NK-92 (cell line): ENCODE measurements around the gene TFF1.

Experiments used
- DNase-seq: peaks from one replicate; lab custom pipeline; 2025; ENCODE audit not compliant: unreplicated experiment; lab: John Stamatoyannopoulos, UW

Gene TFF1

GRCh38 chr21:42346441-42346840 is 19.9 kb downstream of the TFF1 start:
- no peak for DNase-seq

DNA sequence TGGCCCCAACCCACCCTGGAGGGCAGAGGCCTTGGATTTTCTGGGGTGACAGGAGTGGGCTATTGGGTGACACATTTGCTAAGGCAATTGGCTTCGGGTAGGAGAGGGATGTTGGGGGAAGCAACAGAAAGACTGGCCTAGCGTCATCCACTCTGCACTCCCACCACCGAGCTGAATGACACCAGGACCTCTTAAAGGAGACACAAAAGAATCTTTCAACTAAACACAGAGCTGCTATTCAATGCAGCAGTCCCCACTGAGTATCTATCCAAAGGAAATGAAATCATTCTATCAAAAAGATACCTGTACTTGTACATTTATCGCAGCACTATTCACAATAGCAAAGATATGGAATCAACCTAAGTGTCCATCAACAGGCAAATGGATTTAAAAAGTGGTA is 21.7 kb downstream of the TFF1 start:
- no peak for DNase-seq

- DNase-seq = no peak
Observed at GRCh38 chr21:42343963-42344510, 22.3 kb downstream of the TFF1 start.

DNA sequence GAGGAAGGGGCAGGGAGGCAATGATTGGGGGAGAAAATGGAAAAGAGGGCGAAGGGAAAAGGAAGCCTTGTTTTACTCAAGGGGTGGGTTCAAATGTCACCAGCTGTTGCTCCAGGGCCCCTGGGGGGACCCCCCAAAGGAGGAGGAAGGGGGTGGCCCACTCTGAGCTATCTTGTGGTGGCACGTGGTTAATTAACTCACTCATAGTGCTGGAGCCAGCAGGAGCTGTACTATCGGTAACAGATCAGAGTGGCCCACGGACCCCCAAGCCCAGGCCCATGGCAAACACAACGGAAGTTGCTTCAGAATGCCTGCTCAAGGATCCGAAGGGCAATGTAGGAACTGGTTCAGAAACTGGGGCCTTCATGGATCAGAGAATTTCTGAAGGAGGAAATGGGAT is 22.8 kb downstream of the TFF1 start:
- DNase-seq = no peak

GRCh38 chr21:42343101-42343500 is 23.2 kb downstream of the TFF1 start:
- DNase-seq = no peak

GRCh38 chr21:42341776-42342542 is 24.4 kb downstream of the TFF1 start:
- no peak for DNase-seq

- no peak for DNase-seq
Observed at GRCh38 chr21:42340187-42341050, 25.9 kb downstream of the TFF1 start.

DNA sequence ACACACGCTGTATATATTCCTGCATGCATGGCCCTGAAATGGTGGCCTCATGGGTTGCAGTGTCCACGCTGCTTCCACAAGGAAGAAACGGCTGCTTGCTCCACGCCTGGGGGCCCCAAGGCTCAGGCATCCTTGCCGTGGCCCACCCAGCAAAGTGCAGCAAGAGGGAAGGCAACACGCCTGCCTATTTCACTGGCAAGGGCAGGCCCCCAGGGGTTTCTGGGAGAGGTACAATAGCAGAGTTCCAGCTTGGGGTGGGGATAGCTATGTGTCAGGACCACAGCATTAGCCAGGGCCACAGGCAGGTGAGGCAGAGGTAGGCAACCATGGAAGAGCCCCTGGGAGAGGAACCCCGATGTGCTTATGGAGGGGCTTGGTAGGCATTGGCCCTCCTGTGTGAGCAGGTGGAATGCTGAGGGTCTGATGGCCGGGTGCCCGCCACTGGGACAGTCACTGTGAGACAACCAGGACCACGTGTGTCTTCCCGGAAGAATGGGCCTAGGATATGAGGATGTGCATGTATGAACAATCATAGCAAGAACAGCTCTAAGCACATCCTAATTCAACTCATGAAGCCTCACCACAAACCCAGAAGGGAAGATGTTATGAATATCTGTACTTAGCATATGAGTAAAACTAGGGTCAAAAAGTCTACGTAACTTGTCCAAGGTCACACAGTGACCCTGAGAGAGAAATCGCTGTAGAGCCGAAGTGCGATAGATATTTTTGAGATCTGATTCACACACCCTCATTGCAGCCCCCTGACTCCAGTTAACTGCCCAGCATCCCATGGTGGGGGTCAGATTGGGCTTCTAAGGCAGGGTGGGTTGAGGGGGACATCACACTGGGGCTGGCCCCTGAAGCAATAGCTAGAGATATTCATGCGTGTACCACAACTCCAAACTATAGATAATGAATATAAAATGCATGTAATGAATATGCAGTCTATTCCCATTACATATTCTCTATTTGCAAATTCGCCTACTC is 27.3 kb downstream of the TFF1 start:
- DNase-seq = no peak

- no peak for DNase-seq
Observed at GRCh38 chr21:42337830-42338728, 28.3 kb downstream of the TFF1 start.

DNA sequence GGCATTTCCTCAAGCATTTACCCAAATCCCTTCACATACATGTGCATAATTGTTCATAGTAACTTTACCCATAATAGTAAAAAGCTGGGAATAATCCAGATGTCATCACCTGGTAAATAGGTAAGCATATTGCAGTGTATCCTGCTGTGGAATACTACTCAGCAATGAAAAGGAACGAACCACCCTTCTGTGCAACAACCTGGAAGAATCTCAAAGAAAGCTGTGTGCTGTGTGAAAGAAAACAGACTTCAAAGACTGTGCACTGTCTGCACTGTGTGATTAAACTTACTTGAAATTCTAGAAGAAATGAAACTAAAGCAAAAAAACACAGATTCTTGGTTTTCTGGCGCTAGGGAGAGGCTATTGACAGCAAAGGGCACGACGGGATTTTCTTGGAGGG is 29.1 kb downstream of the TFF1 start:
- no peak for DNase-seq

GRCh38 chr21:42336054-42336453 is 30.3 kb downstream of the TFF1 start:
- DNase-seq = no peak

- no peak for DNase-seq
Observed at GRCh38 chr21:42332557-42333317, 33.6 kb downstream of the TFF1 start.

GRCh38 chr21:42331660-42332059 is 34.7 kb downstream of the TFF1 start:
- DNase-seq = no peak

DNA sequence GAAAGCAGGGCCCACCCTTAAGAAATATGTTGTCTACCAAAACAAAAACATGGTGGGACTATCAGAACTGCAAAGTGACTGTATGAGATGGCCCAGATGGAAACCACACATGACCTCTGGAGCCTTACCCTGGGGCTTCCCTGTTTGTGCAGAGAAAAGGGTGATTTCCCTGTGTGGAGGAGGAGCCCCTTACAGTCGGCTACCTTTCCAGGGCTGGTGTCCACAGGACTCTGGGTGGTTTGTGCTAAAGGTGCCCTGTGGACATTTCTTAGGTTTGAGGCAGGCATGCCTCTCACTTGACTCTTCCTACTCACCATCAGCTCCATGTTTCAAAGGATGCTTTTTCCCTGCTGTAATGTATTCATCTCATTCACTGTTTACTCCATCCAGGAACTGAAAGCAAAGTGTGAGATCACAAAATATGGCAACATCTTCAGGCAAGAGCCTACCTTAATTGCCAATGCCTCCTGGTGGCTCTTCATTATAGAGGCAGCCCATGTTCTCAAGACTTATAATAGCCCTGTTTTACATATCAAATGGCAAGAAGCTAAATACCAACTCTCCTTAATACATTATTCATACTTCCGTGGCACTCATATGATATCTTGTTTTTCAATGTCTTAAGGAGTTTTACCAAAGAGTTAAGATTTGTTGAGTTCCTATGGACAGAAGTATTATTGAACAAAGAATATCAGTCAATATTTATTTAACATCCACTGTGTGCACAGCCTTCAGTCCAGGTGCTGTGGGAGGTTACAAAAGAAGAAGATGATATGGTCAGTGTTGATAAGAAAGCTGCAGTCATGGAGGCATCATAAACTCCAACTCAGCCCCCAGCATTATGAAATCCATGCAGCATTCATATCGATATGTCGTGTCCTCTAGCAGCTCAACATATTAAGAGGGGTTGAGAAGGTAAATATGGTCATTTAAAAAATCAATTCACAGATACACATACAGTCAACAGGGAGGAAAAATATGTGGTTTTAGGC is 35.7 kb downstream of the TFF1 start:
- DNase-seq = no peak

GRCh38 chr21:42324896-42325295 is 41.4 kb downstream of the TFF1 start:
- DNase-seq = no peak

GRCh38 chr21:42321845-42322244 is 44.5 kb downstream of the TFF1 start:
- no peak for DNase-seq

DNA sequence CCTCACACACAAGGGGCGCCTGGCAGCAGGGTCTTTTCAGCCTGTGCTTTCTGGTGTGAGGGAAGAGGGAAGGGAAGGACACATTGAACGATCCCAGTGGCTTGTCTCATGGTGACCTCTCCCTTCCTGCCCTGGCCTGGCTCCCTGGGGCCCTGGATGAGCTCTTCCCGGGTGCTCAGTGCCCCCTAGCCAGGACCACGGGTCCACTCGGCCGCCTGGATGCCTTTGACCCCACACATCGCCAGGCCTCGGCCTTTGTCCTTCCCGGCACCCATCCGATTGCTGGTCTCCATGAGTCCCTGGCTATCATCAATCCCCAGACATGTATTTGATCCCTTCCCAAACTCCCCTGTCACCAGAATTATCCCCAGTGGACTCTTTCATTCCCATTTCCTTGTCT is 45.1 kb downstream of the TFF1 start:
- DNase-seq = no peak

DNA sequence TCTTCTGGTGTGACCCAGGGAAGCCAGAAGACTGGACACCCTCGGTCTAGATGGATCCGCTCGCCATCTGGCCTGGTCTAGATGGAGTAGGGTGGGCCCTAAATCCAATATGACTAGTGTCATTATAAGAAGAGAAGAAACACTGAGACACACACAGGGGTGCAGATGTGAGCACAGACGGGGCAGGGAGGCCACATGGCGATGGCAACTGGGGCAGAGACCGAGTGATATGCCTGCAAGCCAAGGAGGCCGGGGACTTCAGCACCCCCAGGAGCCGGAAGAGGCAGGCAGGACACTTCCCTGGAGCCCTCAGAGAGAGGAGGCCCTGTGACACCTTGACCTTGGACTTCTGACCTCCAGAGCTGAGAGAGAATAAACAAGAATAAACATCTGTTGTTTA is 45.5 kb downstream of the TFF1 start:
- DNase-seq = no peak
